Mucosa of descending colon (tissue), 3 donors: Measurements from ENCODE around the gene CDR2. TPM values are rescaled to one million over a fixed set of nuclear protein-coding genes. Genes with fewer than 3 reads are reported as not detected.

Experiments
- ATAC-seq: fragments of 200-7000 bp; cut with Tn5 transposase; one replicate; pipeline ENCODE4 v1.9.1; 2020; ENCODE audit warnings: mild to moderate bottlenecking, moderate library complexity
- DNase-seq, 3 donors: peaks; one replicate each; pipeline ENCODE4 v3.0.0-alpha.2; 2020
- H3K36me3 ChIP-seq: fragments of 200-600 bp; one replicate; pipeline ENCODE4 v1.8.0; 2021; ENCODE audit warnings: low read depth, mild to moderate bottlenecking
- H3K4me1 ChIP-seq: fragments of 200-600 bp; one replicate; pipeline ENCODE4 v1.8.0; 2021; ENCODE audit warnings: low read depth, mild to moderate bottlenecking
- H3K4me3 ChIP-seq: fragments of 200-600 bp; one replicate; pipeline ENCODE4 v1.8.0; 2021; ENCODE audit warnings: mild to moderate bottlenecking
- H3K9me3 ChIP-seq: fragments of 200-600 bp; one replicate; pipeline ENCODE4 v1.8.0; 2021; ENCODE audit warnings: mild to moderate bottlenecking
- intact Hi-C, 2 donors: fragments of 100-400 bp; cut with DNase I in 1 of 2; cut with micrococcal nuclease in 1 of 2; formaldehyde crosslinking; loops; one replicate each; pipeline versions ENCODE4 v1.11.0 to v1.11.1; 2022; cut with DNase I, micrococcal nuclease
- total RNA-seq, 3 donors: library from RNA; stranded (reverse); fragmentation: NEBNext Ultra II Directional in 2 of 3; extraction: Animal tissue kit (Norgen Biotek cat#: 25700) in 2 of 3; gene quantifications; one replicate each; pipeline versions ENCODE4 v1.2.1 to v1.2.4, GENCODE V29; 2021 to 2023
- TF ChIP-seq, protein P1 (sequence below): fragments of 200-600 bp; IDR thresholded peaks from one replicate; pipeline ENCODE4 v1.8.0; 2022; ENCODE audit warnings: antibody characterized with exemption, mild to moderate bottlenecking
- donor health status: DM: no; HTN: no; CAD: no; lungs with moderate emphysema.
- donor health status: DM: no; HTN: no; CAD: no.
- donor health status: DM: no; HTN: yes; CAD: no.

The CDR2 gene
- total RNA-seq, 3 donors from 2014 or later = 23.8 to 30.4 (median 26.3) TPM

GRCh38 chr16:22400900-22401299, 26.5 kb upstream of the CDR2 start:
- Histone ChIP-seq H3K4me3 (no peak overlapping the region), H3K36me3 (no peaks in the 10 kb centered on the region), H3K4me1 (no peaks in the 10 kb centered on the region), H3K9me3 (no peaks in the 10 kb centered on the region)
- ATAC-seq = peak; percentile 12
- DNase-seq = no peak
- intact Hi-C loops = no loop called here
- TF ChIP-seq, protein P1, sequence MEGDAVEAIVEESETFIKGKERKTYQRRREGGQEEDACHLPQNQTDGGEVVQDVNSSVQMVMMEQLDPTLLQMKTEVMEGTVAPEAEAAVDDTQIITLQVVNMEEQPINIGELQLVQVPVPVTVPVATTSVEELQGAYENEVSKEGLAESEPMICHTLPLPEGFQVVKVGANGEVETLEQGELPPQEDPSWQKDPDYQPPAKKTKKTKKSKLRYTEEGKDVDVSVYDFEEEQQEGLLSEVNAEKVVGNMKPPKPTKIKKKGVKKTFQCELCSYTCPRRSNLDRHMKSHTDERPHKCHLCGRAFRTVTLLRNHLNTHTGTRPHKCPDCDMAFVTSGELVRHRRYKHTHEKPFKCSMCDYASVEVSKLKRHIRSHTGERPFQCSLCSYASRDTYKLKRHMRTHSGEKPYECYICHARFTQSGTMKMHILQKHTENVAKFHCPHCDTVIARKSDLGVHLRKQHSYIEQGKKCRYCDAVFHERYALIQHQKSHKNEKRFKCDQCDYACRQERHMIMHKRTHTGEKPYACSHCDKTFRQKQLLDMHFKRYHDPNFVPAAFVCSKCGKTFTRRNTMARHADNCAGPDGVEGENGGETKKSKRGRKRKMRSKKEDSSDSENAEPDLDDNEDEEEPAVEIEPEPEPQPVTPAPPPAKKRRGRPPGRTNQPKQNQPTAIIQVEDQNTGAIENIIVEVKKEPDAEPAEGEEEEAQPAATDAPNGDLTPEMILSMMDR = no peak

DNA sequence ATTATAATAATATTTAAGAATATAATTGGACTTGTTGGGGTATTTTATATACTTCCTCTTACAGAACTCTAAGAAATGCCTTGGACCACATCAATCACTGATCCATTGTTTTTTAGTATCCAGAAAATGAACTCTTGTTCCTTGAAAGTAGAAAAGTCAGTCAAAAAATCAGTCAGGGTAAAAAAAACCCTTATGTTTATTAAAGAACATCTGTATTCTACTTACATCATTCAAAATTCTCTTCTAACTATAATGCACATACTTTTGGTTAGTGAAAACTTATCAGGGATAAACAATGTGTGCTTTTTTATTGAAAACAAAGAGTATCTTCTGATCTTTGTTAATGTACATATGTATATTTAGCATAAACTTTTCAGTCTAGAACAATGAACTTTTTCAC, 23.5 kb upstream of the CDR2 start:
- no peaks in the 10 kb centered on the region for H3K4me1 ChIP-seq
- no peaks in the 10 kb centered on the region for H3K9me3 ChIP-seq
- ATAC-seq (no peak), DNase-seq (no peak)
- H3K4me3 ChIP-seq = no peak overlapping the region
- TF ChIP-seq, protein P1 = no peak
- intact Hi-C loops = no loop called here
- no peaks in the 10 kb centered on the region for H3K36me3 ChIP-seq

GRCh38 chr16:22397464-22397863, 23.0 kb upstream of the CDR2 start:
- intact Hi-C loops = no loop called here
- no peak for DNase-seq
- Histone ChIP-seq H3K4me3 (no peak overlapping the region), H3K36me3 (no peaks in the 10 kb centered on the region), H3K4me1 (no peaks in the 10 kb centered on the region), H3K9me3 (no peaks in the 10 kb centered on the region)
- no peak for ATAC-seq
- TF ChIP-seq, protein P1 = no peak

GRCh38 chr16:22395960-22396359, 21.5 kb upstream of the CDR2 start:
- Histone ChIP-seq H3K4me3 (no peak overlapping the region), H3K4me1 (no peaks in the 10 kb centered on the region), H3K36me3 (no peaks in the 10 kb centered on the region), H3K9me3 (no peaks in the 10 kb centered on the region)
- no peak for ATAC-seq
- TF ChIP-seq, protein P1 = no peak
- intact Hi-C loops = no loop called here
- DNase-seq = no peak

DNA sequence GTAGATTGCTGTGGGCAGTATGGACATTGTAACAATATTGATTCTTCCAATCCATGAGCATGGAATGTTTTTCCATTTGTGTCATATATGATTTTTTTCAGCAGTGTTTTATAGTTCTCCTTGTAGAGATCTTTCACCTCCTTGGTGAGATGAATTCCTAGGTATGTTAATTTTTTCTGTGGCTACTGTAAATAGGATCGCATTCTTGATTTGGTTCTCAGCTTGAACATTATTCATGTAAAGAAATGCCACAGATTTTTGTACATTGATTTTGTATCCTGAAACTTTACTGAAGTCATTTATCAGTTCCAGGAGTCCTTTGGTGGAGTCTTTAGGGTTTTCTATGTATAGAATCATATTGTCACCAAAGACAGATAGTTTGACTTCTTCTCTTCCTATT, 19.7 kb upstream of the CDR2 start:
- ATAC-seq = no peak
- Histone ChIP-seq H3K4me3 (no peak overlapping the region), H3K9me3 (no peaks in the 10 kb centered on the region), H3K36me3 (no peaks in the 10 kb centered on the region), H3K4me1 (no peaks in the 10 kb centered on the region)
- intact Hi-C loops = no loop called here
- DNase-seq = no peak
- TF ChIP-seq, protein P1 = no peak

GRCh38 chr16:22388101-22388644, 13.8 kb upstream of the CDR2 start:
- peak in 1 of 3 donors; percentile 24 for DNase-seq
- Histone ChIP-seq H3K9me3 (no peaks in the 10 kb centered on the region), H3K36me3 (no peaks in the 10 kb centered on the region), H3K4me3 (no peak overlapping the region), H3K4me1 (no peaks in the 10 kb centered on the region)
- intact Hi-C loops = no loop called here
- no peak for ATAC-seq
- TF ChIP-seq, protein P1 = no peak
